IMR-90 (cell line): ENCODE data around the gene NOTCH3. TPM values are rescaled to one million over a fixed set of nuclear protein-coding genes. Genes with fewer than 3 reads are reported as not detected.

Experiments
- ATAC-seq: fragments of 200-7000 bp; cut with Tn5 transposase; 2 replicates; pipeline ENCODE4 v1.9.1; 2020; ENCODE audit warnings: low read depth, mild to moderate bottlenecking, moderate library complexity
- Bru-seq: library from RNA; stranded (reverse); fragments of 400-500 nt; gene quantifications from one replicate; lab custom pipeline; 2021; lab: Mats Ljungman, UMichigan
- BruChase-seq, 2 experiments: library from RNA; stranded (reverse); fragments of 400-500 nt; gene quantifications; one replicate each; lab custom pipeline; 2021; lab: Mats Ljungman, UMichigan
- BruUV-seq: library from RNA; stranded (reverse); fragments of 400-500 nt; replicated peaks from 2 replicates; lab custom pipeline; 2021; lab: Mats Ljungman, UMichigan
- CTCF ChIA-PET: fragments of 300-600 bp; formaldehyde crosslinking; extraction: SDS; loops from one replicate; lab custom pipeline; 2021; ENCODE audit warnings: antibody characterized with exemption; lab: Yijun Ruan, JAX
- POLR2A ChIA-PET: fragments of 300-600 bp; sonication (Branson Sonifier 250); formaldehyde crosslinking; loops from one replicate; lab custom pipeline; 2022; ENCODE audit warnings: antibody characterized with exemption; ENCODE audit not compliant: unreplicated experiment; lab: Charles Lee
- DNase-seq: peaks from one replicate; pipeline ENCODE4 v3.0.0; 2013
- H2AFZ ChIP-seq: replicated peaks from 2 replicates; pipeline ENCODE3; 2013; ENCODE audit warnings: low read length, mild to moderate bottlenecking; ENCODE audit not compliant: poor library complexity
- H2AK5ac ChIP-seq: 2 replicates; pipeline ENCODE4 v1.6.1; 2013; ENCODE audit warnings: low read depth, low read length, inconsistent platforms
- H2AK9ac ChIP-seq: replicated peaks from 2 replicates; pipeline ENCODE3; 2013; ENCODE audit warnings: mild to moderate bottlenecking, low read depth, low read length, moderate library complexity; ENCODE audit not compliant: poor library complexity
- H2BK120ac ChIP-seq: 2 replicates; pipeline ENCODE4 v1.6.1; 2013; ENCODE audit warnings: low read depth, low read length, inconsistent platforms
- H2BK15ac ChIP-seq: 3 replicates; pipeline ENCODE4 v1.6.1; 2013; ENCODE audit warnings: low read depth, low read length, inconsistent platforms
- H2BK20ac ChIP-seq: 2 replicates; pipeline ENCODE4 v1.6.1; 2013; ENCODE audit warnings: low read depth, mild to moderate bottlenecking, inconsistent platforms, low read length, moderate library complexity
- H2BK5ac ChIP-seq: 2 replicates; pipeline ENCODE4 v1.6.1; 2013; ENCODE audit warnings: mild to moderate bottlenecking, low read depth, low read length, inconsistent platforms; ENCODE audit not compliant: poor library complexity, severe bottlenecking
- H3K14ac ChIP-seq: replicated peaks from 2 replicates; pipeline ENCODE4 v1.6.1; 2013; ENCODE audit warnings: low read depth, low read length, inconsistent platforms
- H3K18ac ChIP-seq: 2 replicates; pipeline ENCODE4 v1.6.1; 2013; ENCODE audit warnings: low read depth, low read length, control low read depth
- H3K23ac ChIP-seq: 2 replicates; pipeline ENCODE4 v1.6.1; 2013; ENCODE audit warnings: low read depth, low read length, inconsistent platforms
- H3K27ac ChIP-seq: 2 replicates; pipeline ENCODE4 v1.5.1; 2013; ENCODE audit warnings: mild to moderate bottlenecking, control low read depth, low read length; ENCODE audit not compliant: insufficient read depth
- H3K27me3 ChIP-seq: 2 replicates; pipeline ENCODE4 v1.6.1; 2013; ENCODE audit warnings: low read length; ENCODE audit not compliant: control insufficient read depth, insufficient read depth
- H3K36me3 ChIP-seq: 2 replicates; pipeline ENCODE4 v1.6.1; 2013; ENCODE audit warnings: low read length, mixed read lengths; ENCODE audit not compliant: control insufficient read depth, insufficient read depth
- H3K4ac ChIP-seq: 2 replicates; pipeline ENCODE4 v1.6.1; 2013; ENCODE audit warnings: low read depth, low read length, inconsistent platforms
- H3K4me1 ChIP-seq: 2 replicates; pipeline ENCODE4 v1.6.1; 2013; ENCODE audit warnings: low read length, mixed read lengths; ENCODE audit not compliant: control insufficient read depth, insufficient read depth
- H3K4me2 ChIP-seq: 2 replicates; pipeline ENCODE4 v1.6.1; 2013; ENCODE audit warnings: low read depth, mild to moderate bottlenecking, control low read depth, low read length, moderate library complexity
- H3K4me3 ChIP-seq: 2 replicates; pipeline ENCODE4 v1.5.1; 2013; ENCODE audit warnings: low read depth, mild to moderate bottlenecking, control low read depth, low read length, moderate library complexity; ENCODE audit not compliant: insufficient read depth
- H3K56ac ChIP-seq: 2 replicates; pipeline ENCODE4 v1.6.1; 2013; ENCODE audit warnings: low read length, inconsistent platforms; ENCODE audit not compliant: insufficient read depth; ENCODE audit errors: extremely low read depth
- H3K79me1 ChIP-seq, 2 experiments: 2 replicates each; pipeline ENCODE4 v1.6.1; 2013; ENCODE audit warnings: low read length in 2 of 2, inconsistent platforms in 1 of 2, low read depth in 1 of 2
- H3K9ac ChIP-seq: 2 replicates; pipeline ENCODE4 v1.6.1; 2013; ENCODE audit warnings: low read depth, low read length, control low read depth
- H3K9me1 ChIP-seq: 2 replicates; pipeline ENCODE4 v1.6.1; 2013; ENCODE audit warnings: low read length, inconsistent platforms; ENCODE audit not compliant: insufficient read depth
- H3K9me3 ChIP-seq: 2 replicates; pipeline ENCODE4 v1.6.1; 2013; ENCODE audit warnings: low read length; ENCODE audit not compliant: control insufficient read depth, insufficient read depth
- H4K20me1 ChIP-seq: 2 replicates; pipeline ENCODE4 v1.6.1; 2013; ENCODE audit warnings: low read length, inconsistent platforms; ENCODE audit not compliant: insufficient read depth
- H4K5ac ChIP-seq: 2 replicates; pipeline ENCODE4 v1.6.1; 2013; ENCODE audit warnings: mild to moderate bottlenecking, low read depth, low read length, control low read depth
- H4K8ac ChIP-seq, 2 experiments: 2 replicates each; pipeline ENCODE4 v1.6.1; 2013; ENCODE audit warnings: low read depth in 2 of 2, low read length in 2 of 2, control low read depth in 1 of 2, inconsistent platforms in 1 of 2
- H4K91ac ChIP-seq: 2 replicates; pipeline ENCODE4 v1.6.1; 2013; ENCODE audit warnings: low read depth, low read length, inconsistent platforms; ENCODE audit not compliant: insufficient read depth
- BHLHE40 ChIP-seq: fragments of 150-350 bp; IDR thresholded peaks from 2 replicates; pipeline ENCODE4 v1.6.1; 2016; ENCODE audit warnings: mild to moderate bottlenecking, low read depth, low read length
- CEBPB ChIP-seq: IDR thresholded peaks from 2 replicates; pipeline ENCODE4 v1.6.1; 2012; ENCODE audit warnings: low read depth, low read length, improper control_type of control experiment
- FOS ChIP-seq: fragments of 150-350 bp; IDR thresholded peaks from 2 replicates; pipeline ENCODE4 v1.6.1; 2016; ENCODE audit warnings: low read depth, low read length
- MAFK ChIP-seq: IDR thresholded peaks from 2 replicates; pipeline ENCODE4 v1.6.1; 2012; ENCODE audit warnings: low read depth, low read length, improper control_type of control experiment
- MAZ ChIP-seq: IDR thresholded peaks from 2 replicates; pipeline ENCODE4 v1.6.1; 2012; ENCODE audit warnings: low read depth, mild to moderate bottlenecking, low read length, improper control_type of control experiment, moderate library complexity, borderline replicate concordance
- MXI1 ChIP-seq: IDR thresholded peaks from 2 replicates; pipeline ENCODE4 v1.6.1; 2012; ENCODE audit warnings: low read depth, mild to moderate bottlenecking, low read length, moderate library complexity, borderline replicate concordance
- NFE2L2 ChIP-seq: fragments of 150-350 bp; IDR thresholded peaks from 2 replicates; pipeline ENCODE4 v1.6.1; 2016; ENCODE audit warnings: low read depth, mild to moderate bottlenecking, low read length
- RAD21 ChIP-seq: IDR thresholded peaks from 2 replicates; pipeline ENCODE4 v1.6.1; 2012; ENCODE audit warnings: low read length, improper control_type of control experiment
- RFX5 ChIP-seq: IDR thresholded peaks from 2 replicates; pipeline ENCODE4 v1.8.0; 2012; ENCODE audit warnings: low read depth, mild to moderate bottlenecking, low read length, moderate library complexity
- SMC3 ChIP-seq: fragments of 150-350 bp; IDR thresholded peaks from 2 replicates; pipeline ENCODE4 v1.6.1; 2016; ENCODE audit warnings: low read depth, mild to moderate bottlenecking, antibody characterized with exemption, low read length, moderate library complexity
- USF2 ChIP-seq: fragments of 150-350 bp; IDR thresholded peaks from 2 replicates; pipeline ENCODE4 v1.6.1; 2017; ENCODE audit warnings: mild to moderate bottlenecking, antibody characterized with exemption, low read length, low read depth
- WGBS, 2 experiments: methylation state at CpG; one replicate each; pipeline versions ENCODE4 v1.1.5 to v1.1.7; 2013; ENCODE audit warnings: missing lambda C conversion rate in 2 of 2; ENCODE audit not compliant: insufficient read length in 1 of 2; ENCODE audit errors: extremely low coverage in 2 of 2; 5-methylcytosine and 5-hydroxymethylcytosine counted together
- dilution Hi-C: fragments of 300-500 bp; cut with HindIII; formaldehyde crosslinking; loops from one replicate; pipeline ENCODE4 v1.14.3; 2018; ENCODE audit warnings: low sequenced_read_pairs; ENCODE audit not compliant: unreplicated experiment
- in situ Hi-C: fragments of 300-500 bp; cut with MboI; formaldehyde crosslinking; loops from 3 replicates; pipeline ENCODE4 v1.14.3; 2019; ENCODE audit warnings: low sequenced_read_pairs, inconsistent platforms, mixed read lengths
- intact Hi-C: fragments of 100-400 bp; cut with micrococcal nuclease; formaldehyde crosslinking; loops from 2 replicates; pipeline ENCODE4 v1.10.0; 2022
- long read RNA-seq: library from polyadenylated mRNA; unstranded; transcript quantifications from one replicate; pipeline ENCODE4 v2.0.0, GENCODE V29; 2021; ENCODE audit not compliant: unreplicated experiment
- polyA plus RNA-seq, 3 experiments: library from polyadenylated mRNA; depleted of rRNA; stranded (reverse); fragments of >200 nt; gene quantifications; 2 replicates each; pipeline ENCODE4 v1.2.3, GENCODE V29; 2012; ENCODE audit warnings: low replicate concordance in 1 of 3
- total RNA-seq: library from RNA; depleted of rRNA; stranded (reverse); fragments of >200 nt; gene quantifications from 2 replicates; pipeline ENCODE4 v1.2.3, GENCODE V29; 2012; rRNA removed
- TF ChIP-seq, protein P1 (sequence below): conservative IDR thresholded peaks from 2 replicates; pipeline ENCODE4 v1.5.1; 2012; ENCODE audit warnings: mild to moderate bottlenecking, low read depth, low read length, improper control_type of control experiment

The NOTCH3 gene
- total RNA-seq (5.9 and 7.2 TPM in 2 replicates), polyA plus RNA-seq (2012; rRNA removed) (25.1 and 29.6 TPM in 2 replicates), Bru-seq, nascent RNA (percentile 50 among the genes with signal in this experiment), BruChase-seq, experiment 1, labeled RNA remaining after a 6-hour chase (percentile 63 among the genes with signal in this experiment), BruChase-seq, experiment 2, labeled RNA remaining after a 2-hour chase (percentile 59 among the genes with signal in this experiment)
- 17.9 and 34.4 TPM in 2 replicates for polyA plus RNA-seq (2012; cell fraction: cytosol; rRNA removed)
- polyA plus RNA-seq (2012; cell fraction: nucleus; rRNA removed; ENCODE audit: low replicate concordance): 19.2 and 47.3 TPM in 2 replicates
- long read RNA-seq, partial matches to known transcripts: 3 of 11 reads
- long read RNA-seq, other reads (novel, unspliced or antisense): 8 of 11 reads

DNA sequence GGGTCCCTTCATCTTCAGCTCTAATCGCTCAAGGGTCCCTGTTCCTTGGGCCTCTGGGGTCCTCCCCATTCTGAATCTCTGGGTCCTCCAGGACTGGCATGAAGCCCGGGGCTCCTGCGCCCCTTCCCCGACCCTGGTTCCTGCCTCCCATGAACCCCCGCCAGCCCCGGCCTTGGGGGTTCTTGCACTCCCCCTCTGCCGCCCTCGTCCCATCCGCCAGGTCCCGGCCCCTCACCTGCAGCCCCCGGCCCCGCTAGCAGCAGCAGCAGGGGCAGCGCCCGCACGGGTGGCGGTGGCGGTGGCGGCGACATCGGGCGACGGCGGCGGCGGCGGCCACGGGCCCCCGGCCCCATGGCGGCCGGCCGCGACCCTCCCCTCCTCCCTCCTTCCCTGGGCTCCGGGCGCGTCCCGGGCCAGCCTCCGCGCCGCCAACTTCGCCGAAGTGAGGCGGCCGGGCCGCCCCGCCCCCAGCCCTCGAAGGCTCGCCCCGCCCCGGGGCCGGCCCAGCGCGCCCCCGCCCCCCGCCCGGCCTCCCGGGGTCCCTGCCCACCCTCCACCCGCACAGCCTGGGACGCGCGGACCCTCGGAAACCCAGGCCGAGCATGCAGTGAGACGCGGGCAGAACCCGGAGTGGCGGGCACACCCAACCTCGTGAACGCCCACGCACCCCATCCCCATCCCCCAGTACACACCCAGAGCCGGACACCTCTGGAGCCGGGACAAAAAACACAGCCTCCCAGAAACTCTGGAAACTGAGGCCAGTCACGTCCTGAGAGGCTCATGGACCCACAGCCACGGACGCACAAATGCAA, at the start of gene NOTCH3:
Gene NOTCH3, minus strand, starts transcription at position 443 of the 812 bp plus-strand sequence. Its CDS starts 90 bp downstream, at position 353.
- peaks cover 5% of the 10 kb centered on the region for H3K36me3 ChIP-seq
- H3K4me3 ChIP-seq: peak within 1 kb of the TSS; percentile 95
- H3K9me1 ChIP-seq: peaks cover 7% of the 10 kb centered on the region
- H3K27me3 ChIP-seq: no peaks in the 10 kb centered on the region
- TF ChIP-seq RAD21 (no peak), CEBPB (no peak), SMC3 (no peak), USF2 (no peak), RFX5 (no peak), MXI1 (no peak), NFE2L2 (no peak), FOS (no peak), MAFK (no peak), MAZ (no peak; the same call in 1 of the 2 replicates), BHLHE40 (no peak)
- TF ChIP-seq, protein P1, sequence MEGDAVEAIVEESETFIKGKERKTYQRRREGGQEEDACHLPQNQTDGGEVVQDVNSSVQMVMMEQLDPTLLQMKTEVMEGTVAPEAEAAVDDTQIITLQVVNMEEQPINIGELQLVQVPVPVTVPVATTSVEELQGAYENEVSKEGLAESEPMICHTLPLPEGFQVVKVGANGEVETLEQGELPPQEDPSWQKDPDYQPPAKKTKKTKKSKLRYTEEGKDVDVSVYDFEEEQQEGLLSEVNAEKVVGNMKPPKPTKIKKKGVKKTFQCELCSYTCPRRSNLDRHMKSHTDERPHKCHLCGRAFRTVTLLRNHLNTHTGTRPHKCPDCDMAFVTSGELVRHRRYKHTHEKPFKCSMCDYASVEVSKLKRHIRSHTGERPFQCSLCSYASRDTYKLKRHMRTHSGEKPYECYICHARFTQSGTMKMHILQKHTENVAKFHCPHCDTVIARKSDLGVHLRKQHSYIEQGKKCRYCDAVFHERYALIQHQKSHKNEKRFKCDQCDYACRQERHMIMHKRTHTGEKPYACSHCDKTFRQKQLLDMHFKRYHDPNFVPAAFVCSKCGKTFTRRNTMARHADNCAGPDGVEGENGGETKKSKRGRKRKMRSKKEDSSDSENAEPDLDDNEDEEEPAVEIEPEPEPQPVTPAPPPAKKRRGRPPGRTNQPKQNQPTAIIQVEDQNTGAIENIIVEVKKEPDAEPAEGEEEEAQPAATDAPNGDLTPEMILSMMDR: no peak
- BruUV-seq: no TSS peak
- H3K23ac ChIP-seq: peak within 1 kb of the TSS; percentile 99
- H2BK20ac ChIP-seq: no peak within 1 kb of the TSS
- H2AK5ac ChIP-seq: peak within 1 kb of the TSS; percentile 69
- H3K14ac ChIP-seq: peak within 1 kb of the TSS; percentile 97
- peaks cover 8% of the 10 kb centered on the region for H4K20me1 ChIP-seq
- peak within 1 kb of the TSS; percentile 88 for H3K9ac ChIP-seq
- peak within 1 kb of the TSS; percentile 95 for H2AK9ac ChIP-seq
- H3K4me1 ChIP-seq: peaks cover 13% of the 10 kb centered on the region
- ChIA-PET CTCF (no interaction called here), POLR2A (no interaction called here)
- peak within 1 kb of the TSS; percentile 94 for H3K4me2 ChIP-seq
- in situ Hi-C loops (no loop called here), intact Hi-C loops (no loop called here), dilution Hi-C loops (no loop called here)
- H4K91ac ChIP-seq: peak within 1 kb of the TSS; percentile 62
- 0% methylated on average over 12 of the region's 74 CpGs; no CpG with 5 or more reads in 1 of the 2 experiments for WGBS, 2 experiments
- H4K8ac ChIP-seq: peak within 1 kb of the TSS; percentile 25 to 93; a peak in 3 of 4 replicates
- peak within 1 kb of the TSS; percentile 92 for H2AFZ ChIP-seq
- peak within 1 kb of the TSS; percentile 84 for H3K4ac ChIP-seq
- H3K27ac ChIP-seq: peak within 1 kb of the TSS; percentile 30; the same call in 1 of the 2 replicates
- peak within 1 kb of the TSS; percentile 2; the same call in 1 of the 3 replicates for H2BK15ac ChIP-seq
- no peak for DNase-seq
- peak; percentile 89 for ATAC-seq
- H3K18ac ChIP-seq: peak within 1 kb of the TSS; percentile 37; the same call in 1 of the 2 replicates
- H3K79me1 ChIP-seq: peaks cover 8 to 35% of the 10 kb centered on the region in 2 experiments
- no peak within 1 kb of the TSS for H2BK5ac ChIP-seq
- peak within 1 kb of the TSS; percentile 34; the same call in 1 of the 2 replicates for H2BK120ac ChIP-seq
- no peak within 1 kb of the TSS for H3K56ac ChIP-seq
- H4K5ac ChIP-seq: peak within 1 kb of the TSS; percentile 65; the same call in 1 of the 2 replicates
- H3K9me3 ChIP-seq: no peaks in the 10 kb centered on the region
